HFF-Myc (cell line): ENCODE results near the gene ABCA12.

Experiments used
- DNase-seq: peaks from one replicate; pipeline ENCODE4 v3.0.0-alpha.2; 2011; ENCODE audit warnings: low read depth; ENCODE audit errors: extremely low read depth
- H3K4me3 ChIP-seq: replicated peaks from 2 replicates; pipeline ENCODE4 v1.5.1; 2011; ENCODE audit warnings: low read depth, mild to moderate bottlenecking, control low read depth, low read length
- TF ChIP-seq, protein P1 (sequence below): IDR thresholded peaks from 2 replicates; pipeline ENCODE4 v1.5.1; 2012; ENCODE audit warnings: mild to moderate bottlenecking, low read depth, low read length, control low read depth; ENCODE audit errors: missing control alignments

The ABCA12 gene

DNA sequence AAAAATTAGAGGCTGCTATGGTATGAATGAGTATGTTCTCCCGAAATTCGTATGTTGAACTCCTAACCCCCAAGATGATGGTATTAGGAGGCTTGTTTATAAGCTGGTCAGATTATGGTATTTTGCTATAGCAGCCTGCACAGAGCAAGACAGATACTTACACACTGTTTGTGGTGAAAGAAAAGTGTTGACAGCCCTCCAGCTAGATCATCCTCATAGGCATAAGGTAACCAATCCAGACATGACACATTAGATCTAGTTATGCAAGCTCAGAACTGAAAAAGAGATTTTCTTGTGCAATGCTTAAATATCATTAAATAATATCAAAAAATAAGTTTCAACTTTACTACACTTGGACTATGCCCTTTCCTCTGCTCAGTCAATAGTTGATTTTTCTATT lies 107.1 kb downstream of the ABCA12 start:
- no peak overlapping the region for H3K4me3 ChIP-seq
- TF ChIP-seq, protein P1, sequence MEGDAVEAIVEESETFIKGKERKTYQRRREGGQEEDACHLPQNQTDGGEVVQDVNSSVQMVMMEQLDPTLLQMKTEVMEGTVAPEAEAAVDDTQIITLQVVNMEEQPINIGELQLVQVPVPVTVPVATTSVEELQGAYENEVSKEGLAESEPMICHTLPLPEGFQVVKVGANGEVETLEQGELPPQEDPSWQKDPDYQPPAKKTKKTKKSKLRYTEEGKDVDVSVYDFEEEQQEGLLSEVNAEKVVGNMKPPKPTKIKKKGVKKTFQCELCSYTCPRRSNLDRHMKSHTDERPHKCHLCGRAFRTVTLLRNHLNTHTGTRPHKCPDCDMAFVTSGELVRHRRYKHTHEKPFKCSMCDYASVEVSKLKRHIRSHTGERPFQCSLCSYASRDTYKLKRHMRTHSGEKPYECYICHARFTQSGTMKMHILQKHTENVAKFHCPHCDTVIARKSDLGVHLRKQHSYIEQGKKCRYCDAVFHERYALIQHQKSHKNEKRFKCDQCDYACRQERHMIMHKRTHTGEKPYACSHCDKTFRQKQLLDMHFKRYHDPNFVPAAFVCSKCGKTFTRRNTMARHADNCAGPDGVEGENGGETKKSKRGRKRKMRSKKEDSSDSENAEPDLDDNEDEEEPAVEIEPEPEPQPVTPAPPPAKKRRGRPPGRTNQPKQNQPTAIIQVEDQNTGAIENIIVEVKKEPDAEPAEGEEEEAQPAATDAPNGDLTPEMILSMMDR, result no peak
- no peak for DNase-seq

DNA sequence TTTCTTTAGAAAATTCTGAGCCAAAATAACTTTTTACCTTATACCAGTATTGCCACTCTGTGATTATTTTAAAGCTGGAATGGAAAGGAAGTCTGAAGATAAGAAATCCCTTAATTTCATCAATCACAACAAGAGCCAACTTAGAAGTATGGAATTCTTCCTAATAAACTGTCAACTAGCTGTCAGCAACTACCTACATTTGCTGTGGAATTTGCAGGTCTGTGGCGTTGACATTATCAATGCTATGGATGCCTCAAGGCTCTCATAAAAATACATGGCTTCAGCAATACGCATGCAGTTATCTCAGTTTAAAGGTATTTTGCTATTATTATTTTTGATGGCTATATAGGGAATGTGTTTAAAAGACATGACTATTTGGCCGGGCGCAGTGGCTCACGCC lies 108.5 kb downstream of the ABCA12 start:
- TF ChIP-seq, protein P1, result no peak
- DNase-seq, result no peak
- no peak overlapping the region for H3K4me3 ChIP-seq

DNA sequence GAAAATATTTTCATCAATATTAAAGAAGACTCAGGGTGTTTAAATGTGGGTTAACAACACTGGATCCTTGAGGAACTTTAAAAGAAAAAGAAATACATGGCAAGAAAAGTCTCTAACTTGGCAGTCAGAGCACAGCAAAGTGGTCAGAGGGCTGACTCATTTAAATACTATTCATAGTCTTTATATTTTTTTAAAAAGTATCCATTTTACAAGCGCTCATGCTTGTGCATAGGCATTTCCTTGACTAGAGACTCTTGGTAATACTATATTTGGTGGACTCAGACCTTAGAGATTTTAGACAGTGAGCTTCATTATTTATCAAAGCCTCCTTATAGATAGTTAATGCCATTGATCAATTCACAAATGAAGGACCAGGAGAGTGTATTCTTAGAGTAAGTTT lies 110.2 kb downstream of the ABCA12 start:
- no peak overlapping the region for H3K4me3 ChIP-seq
- no peak for DNase-seq

DNA sequence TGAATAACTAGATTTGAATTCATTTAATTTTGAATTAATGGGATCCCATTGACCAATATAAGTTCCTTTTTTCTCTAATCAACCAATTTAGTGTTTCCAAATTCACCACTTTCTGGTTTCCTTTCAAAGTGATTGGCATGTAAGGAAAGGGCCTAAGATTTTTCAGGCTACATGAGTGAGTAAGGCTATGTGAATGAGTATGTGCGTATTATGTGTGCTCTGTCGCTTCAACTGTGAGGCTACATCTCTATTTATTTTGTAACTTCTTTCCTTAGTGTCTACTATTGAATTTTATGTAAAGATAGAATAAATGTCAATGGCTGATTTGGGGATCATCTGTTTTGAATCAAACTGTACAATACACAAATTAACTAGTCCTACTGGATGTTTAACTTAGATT lies 110.6 kb downstream of the ABCA12 start:
- TF ChIP-seq, protein P1, result no peak
- H3K4me3 ChIP-seq, result no peak overlapping the region
- no peak for DNase-seq

More for the DNA sequence above, 110.2 kb downstream of the ABCA12 start:
- TF ChIP-seq, protein P1, result no peak

DNA sequence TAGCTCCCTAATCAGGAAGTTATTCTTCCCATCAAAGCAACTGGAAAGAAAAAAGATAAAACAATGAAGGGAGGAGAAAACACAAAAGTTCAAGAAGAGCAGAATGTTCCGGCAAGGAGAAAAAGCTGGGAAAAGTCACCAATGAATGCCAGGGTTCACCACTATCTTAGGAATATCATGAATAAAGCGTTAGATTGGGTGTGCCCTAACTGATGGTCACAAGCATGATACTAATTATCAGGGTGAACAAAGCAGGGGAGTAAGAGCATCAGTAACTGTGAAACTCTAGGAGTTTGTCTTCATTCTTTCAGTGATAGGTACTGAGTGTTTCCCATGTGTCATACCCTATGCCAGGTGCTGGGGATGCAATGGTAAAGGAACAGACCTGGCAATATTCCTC lies 115.5 kb downstream of the ABCA12 start:
- DNase-seq, result no peak
- no peak overlapping the region for H3K4me3 ChIP-seq
- TF ChIP-seq, protein P1, result no peak

DNA sequence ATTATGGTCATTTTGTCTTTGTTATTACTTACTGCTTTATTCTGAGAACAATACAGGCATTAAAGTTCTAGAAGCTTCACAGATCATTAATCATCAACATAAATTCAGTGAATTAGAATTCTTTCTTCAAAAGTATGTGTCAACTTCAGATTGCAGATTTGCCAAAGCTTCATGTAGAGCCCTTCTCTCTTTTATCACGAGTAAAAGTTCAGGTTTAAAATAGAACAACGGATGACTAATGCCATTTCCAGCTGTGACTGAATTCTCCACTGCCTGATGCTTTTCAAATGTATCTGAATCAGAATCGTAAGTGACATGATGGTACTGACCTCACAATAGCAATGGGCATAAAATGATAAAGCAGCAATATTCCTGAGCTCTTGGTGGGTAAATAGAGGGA lies 116.0 kb downstream of the ABCA12 start:
- no peak overlapping the region for H3K4me3 ChIP-seq
- DNase-seq, result no peak
- TF ChIP-seq, protein P1, result no peak

DNA sequence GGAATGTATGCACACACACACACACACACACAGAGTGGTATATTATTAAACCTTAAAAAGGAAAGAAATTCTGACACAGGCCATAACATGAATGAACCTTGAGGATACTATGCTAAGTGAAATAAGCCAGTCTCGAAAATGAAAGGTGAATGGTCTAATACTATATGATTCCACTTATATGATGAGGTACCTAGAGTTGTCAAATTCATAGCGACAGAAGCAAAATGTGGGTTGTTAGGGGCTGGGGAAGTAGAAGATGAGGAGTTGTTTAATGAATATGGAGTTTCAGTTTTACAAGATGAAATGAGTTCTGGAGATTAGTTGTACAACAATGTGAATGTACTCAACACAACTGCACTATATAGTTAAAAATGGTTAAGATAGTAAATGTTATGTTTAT lies 118.1 kb downstream of the ABCA12 start:
- no peak for DNase-seq
- TF ChIP-seq, protein P1, result no peak
- no peak overlapping the region for H3K4me3 ChIP-seq
